Neural cell (in vitro differentiated cells): Measurements from ENCODE around the gene SPATA13. TPM values are rescaled to one million over a fixed set of nuclear protein-coding genes. Genes with fewer than 3 reads are reported as not detected.

ENCODE experiments used
- H2AFZ ChIP-seq: fragments of 200-600, 300-800 bp; sonication (generic), shearing (Covaris generic); 2 replicates; pipeline ENCODE4 v1.6.0; 2014; ENCODE audit warnings: low read depth, mild to moderate bottlenecking, antibody characterized with exemption, low read length, moderate library complexity
- H3F3A ChIP-seq: fragments of 200-600 bp; shearing (Covaris generic); 2 replicates; pipeline ENCODE4 v1.6.1; 2016; ENCODE audit warnings: mild to moderate bottlenecking, moderate library complexity, mixed read lengths, antibody characterized with exemption, low read length; ENCODE audit not compliant: insufficient read depth, poor library complexity, severe bottlenecking
- H3K27ac ChIP-seq: fragments of 200-600, 300-800 bp; sonication (generic), shearing (Covaris generic); 2 replicates; pipeline ENCODE4 v1.5.1; 2014; ENCODE audit warnings: mild to moderate bottlenecking, low read length, moderate library complexity
- H3K27me3 ChIP-seq: fragments of 300-800, 200-600 bp; sonication (generic), shearing (Covaris generic); 2 replicates; pipeline ENCODE4 v1.6.0; 2014; ENCODE audit warnings: mild to moderate bottlenecking, low read depth, low read length, moderate library complexity; ENCODE audit not compliant: insufficient read depth
- H3K36me3 ChIP-seq: fragments of 300-800, 200-600 bp; sonication (generic), shearing (Covaris generic); 2 replicates; pipeline ENCODE4 v1.5.1; 2014; ENCODE audit warnings: mild to moderate bottlenecking, antibody characterized with exemption, low read length, moderate library complexity; ENCODE audit not compliant: insufficient read depth
- H3K4me2 ChIP-seq: fragments of 300-800, 200-600 bp; sonication (generic), shearing (Covaris generic); 2 replicates; pipeline ENCODE4 v1.6.0; 2014; ENCODE audit warnings: mild to moderate bottlenecking, low read length
- H3K4me3 ChIP-seq: fragments of 300-800, 200-600 bp; sonication (generic), shearing (Covaris generic); 2 replicates; pipeline ENCODE4 v1.5.1; 2014; ENCODE audit warnings: mild to moderate bottlenecking, low read length, moderate library complexity
- H3K79me2 ChIP-seq: fragments of 200-600 bp; shearing (Covaris generic); replicated peaks from 2 replicates; pipeline ENCODE4 v1.6.0; 2014; ENCODE audit warnings: mild to moderate bottlenecking, low read length, moderate library complexity; ENCODE audit not compliant: insufficient read depth
- H3K9ac ChIP-seq: fragments of 300-800, 200-600 bp; sonication (generic), shearing (Covaris generic); 2 replicates; pipeline ENCODE4 v1.6.1; 2016; ENCODE audit warnings: mild to moderate bottlenecking, low read length, mixed read lengths
- H3K9me2 ChIP-seq: fragments of 200-600 bp; shearing (Covaris generic); 2 replicates; pipeline ENCODE4 v1.6.1; 2016; ENCODE audit warnings: mild to moderate bottlenecking, low read length, mixed read lengths; ENCODE audit not compliant: insufficient read depth
- H3K9me3 ChIP-seq: fragments of 200-600, 300-800 bp; sonication (generic), shearing (Covaris generic); 2 replicates; pipeline ENCODE4 v1.6.1; 2016; ENCODE audit warnings: mild to moderate bottlenecking, mixed run types, low read length, moderate library complexity, mixed read lengths
- H4K20me1 ChIP-seq: fragments of 200-600 bp; shearing (Covaris generic); 2 replicates; pipeline ENCODE4 v1.6.1; 2016; ENCODE audit warnings: mild to moderate bottlenecking, mixed run types; ENCODE audit not compliant: insufficient read depth
- CTCF ChIP-seq: fragments of 450-650 bp; IDR thresholded peaks from 2 replicates; pipeline ENCODE4 v1.5.1; 2014; ENCODE audit warnings: antibody characterized with exemption, mild to moderate bottlenecking, moderate library complexity; ENCODE audit not compliant: poor library complexity, severe bottlenecking
- EP300 ChIP-seq: fragments of 450-650 bp; conservative IDR thresholded peaks from 2 replicates; pipeline ENCODE4 v1.6.1; 2014; ENCODE audit warnings: antibody characterized with exemption, mild to moderate bottlenecking, moderate library complexity; ENCODE audit not compliant: poor library complexity, severe bottlenecking
- EZH2 ChIP-seq: fragments of 200-600, 300-800 bp; shearing (Covaris generic), sonication (generic); IDR thresholded peaks from 2 replicates; pipeline ENCODE4 v1.6.1; 2014; ENCODE audit warnings: antibody characterized with exemption, low read length, borderline replicate concordance, mild to moderate bottlenecking; ENCODE audit not compliant: insufficient read depth, poor library complexity, severe bottlenecking
- MXI1 ChIP-seq: fragments of 450-650 bp; conservative IDR thresholded peaks from 2 replicates; pipeline ENCODE4 v1.6.1; 2014; ENCODE audit warnings: antibody characterized with exemption, mild to moderate bottlenecking; ENCODE audit not compliant: poor library complexity, severe bottlenecking
- POLR2AphosphoS5 ChIP-seq: IDR thresholded peaks from 2 replicates; pipeline ENCODE4 v1.6.1; 2012
- RAD21 ChIP-seq: fragments of 450-650 bp; conservative IDR thresholded peaks from 2 replicates; pipeline ENCODE4 v1.6.1; 2014; ENCODE audit warnings: antibody characterized with exemption, mild to moderate bottlenecking, moderate library complexity
- REST ChIP-seq: IDR thresholded peaks from 2 replicates; pipeline ENCODE4 v1.6.1; 2012; ENCODE audit warnings: borderline replicate concordance
- SMC3 ChIP-seq: fragments of 450-650 bp; conservative IDR thresholded peaks from 2 replicates; pipeline ENCODE4 v1.6.1; 2014; ENCODE audit warnings: antibody characterized with exemption, mild to moderate bottlenecking, moderate library complexity; ENCODE audit not compliant: poor library complexity
- TAF1 ChIP-seq: IDR thresholded peaks from 2 replicates; pipeline ENCODE4 v1.6.1; 2012; ENCODE audit warnings: low read depth
- polyA plus RNA-seq: library from polyadenylated mRNA; depleted of rRNA; stranded (reverse); fragments of >200 nt; gene quantifications from 2 replicates; pipeline ENCODE4 v1.2.3, GENCODE V29; 2014

SPATA13 gene
- polyA plus RNA-seq, 1 donor from 2014 or later, result 15.5 TPM

GRCh38 chr13:24138911-24139310 is 21.6 kb upstream of the SPATA13 start:
- no peak for TF ChIP-seq POLR2AphosphoS5
- no peak for TF ChIP-seq TAF1
- no peak for TF ChIP-seq RAD21
- TF ChIP-seq MXI1, result no peak
- no peak for TF ChIP-seq CTCF
- TF ChIP-seq SMC3, result no peak
- no peak for TF ChIP-seq REST
- TF ChIP-seq EZH2, result no peak
- TF ChIP-seq EP300, result no peak
- Histone ChIP-seq H3K9me2 (no peaks in the 10 kb centered on the region), H3K4me2 (no peak overlapping the region), H4K20me1 (no peaks in the 10 kb centered on the region), H3K27ac (no peak overlapping the region), H3K27me3 (no peaks in the 10 kb centered on the region), H3K9me3 (no peaks in the 10 kb centered on the region), H3K79me2 (no peaks in the 10 kb centered on the region), H2AFZ (no peak overlapping the region), H3K36me3 (no peaks in the 10 kb centered on the region), H3F3A (no peaks in the 10 kb centered on the region), H3K4me3 (no peak overlapping the region), H3K9ac (no peak overlapping the region)

- TF ChIP-seq POLR2AphosphoS5 (peak; percentile 91), CTCF (no peak)
- Histone ChIP-seq H4K20me1 (no peaks in the 10 kb centered on the region), H2AFZ (no peak overlapping the region), H3K27ac (no peak overlapping the region), H3K9ac (no peak overlapping the region), H3K36me3 (no peaks in the 10 kb centered on the region), H3K4me2 (no peak overlapping the region), H3K79me2 (no peaks in the 10 kb centered on the region), H3F3A (no peaks in the 10 kb centered on the region), H3K4me3 (no peak overlapping the region), H3K9me2 (no peaks in the 10 kb centered on the region), H3K9me3 (no peaks in the 10 kb centered on the region), H3K27me3 (no peaks in the 10 kb centered on the region)
These were observed 19.1 kb upstream of the SPATA13 start for GRCh38 chr13:24141333-24141910.
